ENCODE measurements around the gene MUCL1.

DNA sequence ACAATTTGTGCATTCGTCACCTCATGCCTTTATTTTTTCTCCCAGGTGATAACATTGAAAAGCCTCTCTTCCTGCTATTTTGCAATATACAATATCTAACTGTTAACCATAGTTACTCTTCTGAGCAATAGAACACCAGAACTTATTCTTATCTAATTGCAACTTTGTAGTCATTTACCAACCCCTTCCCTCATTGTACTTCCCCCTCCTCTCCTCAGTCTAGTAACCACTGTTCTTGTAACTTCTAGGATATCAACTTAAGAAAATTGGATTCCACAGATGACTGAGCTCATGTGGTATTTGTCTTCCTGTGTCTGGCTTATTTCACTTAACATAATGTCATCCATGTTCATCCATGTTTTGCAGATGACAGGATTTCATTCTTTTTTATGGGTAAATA is 7.6 kb downstream of the MUCL1 start:
- TF ChIP-seq, protein P1, sequence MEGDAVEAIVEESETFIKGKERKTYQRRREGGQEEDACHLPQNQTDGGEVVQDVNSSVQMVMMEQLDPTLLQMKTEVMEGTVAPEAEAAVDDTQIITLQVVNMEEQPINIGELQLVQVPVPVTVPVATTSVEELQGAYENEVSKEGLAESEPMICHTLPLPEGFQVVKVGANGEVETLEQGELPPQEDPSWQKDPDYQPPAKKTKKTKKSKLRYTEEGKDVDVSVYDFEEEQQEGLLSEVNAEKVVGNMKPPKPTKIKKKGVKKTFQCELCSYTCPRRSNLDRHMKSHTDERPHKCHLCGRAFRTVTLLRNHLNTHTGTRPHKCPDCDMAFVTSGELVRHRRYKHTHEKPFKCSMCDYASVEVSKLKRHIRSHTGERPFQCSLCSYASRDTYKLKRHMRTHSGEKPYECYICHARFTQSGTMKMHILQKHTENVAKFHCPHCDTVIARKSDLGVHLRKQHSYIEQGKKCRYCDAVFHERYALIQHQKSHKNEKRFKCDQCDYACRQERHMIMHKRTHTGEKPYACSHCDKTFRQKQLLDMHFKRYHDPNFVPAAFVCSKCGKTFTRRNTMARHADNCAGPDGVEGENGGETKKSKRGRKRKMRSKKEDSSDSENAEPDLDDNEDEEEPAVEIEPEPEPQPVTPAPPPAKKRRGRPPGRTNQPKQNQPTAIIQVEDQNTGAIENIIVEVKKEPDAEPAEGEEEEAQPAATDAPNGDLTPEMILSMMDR (IDR thresholded peaks at IDR 0.05), result no peak
- TF ChIP-seq POLR2AphosphoS5 (IDR thresholded peaks at IDR 0.05) (no peak), POLR2A (IDR thresholded peaks at IDR 0.05; ENCODE audit: low read depth) (no peak)
